ENCODE data around the gene URM1.
"Not testable (repeated sequence)": the region's sequence is repeated elsewhere in the genome, so short reads cannot be mapped to it uniquely, and the experiment has no call there.

URM1 gene

DNA sequence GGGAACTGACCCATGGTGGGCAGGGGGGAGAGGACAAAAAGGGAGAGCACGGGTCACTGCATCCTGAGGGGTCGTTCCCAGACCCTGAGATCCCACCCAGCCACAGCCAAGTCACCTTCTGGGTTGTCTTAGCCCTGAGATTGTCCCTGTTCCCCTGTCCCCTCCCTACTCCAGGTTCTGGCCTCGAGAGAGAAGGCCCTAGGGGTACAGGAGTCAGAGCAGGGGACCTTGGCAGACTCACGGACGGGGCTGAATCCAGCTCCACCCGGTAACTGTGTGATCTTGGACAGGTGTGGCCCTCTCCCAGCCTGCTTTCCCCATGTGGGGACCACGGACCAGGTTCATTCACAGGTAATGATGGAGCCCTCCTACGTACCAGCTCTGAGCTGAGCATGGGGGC, 38.3 kb downstream of the URM1 start:
- no peak for DNase-seq (ENCODE audit: low spot score)

- peak; percentile 50 for DNase-seq (ENCODE audit: low spot score)
These were observed 38.8 kb downstream of the URM1 start for GRCh38 chr9:128409978-128410377.

DNA sequence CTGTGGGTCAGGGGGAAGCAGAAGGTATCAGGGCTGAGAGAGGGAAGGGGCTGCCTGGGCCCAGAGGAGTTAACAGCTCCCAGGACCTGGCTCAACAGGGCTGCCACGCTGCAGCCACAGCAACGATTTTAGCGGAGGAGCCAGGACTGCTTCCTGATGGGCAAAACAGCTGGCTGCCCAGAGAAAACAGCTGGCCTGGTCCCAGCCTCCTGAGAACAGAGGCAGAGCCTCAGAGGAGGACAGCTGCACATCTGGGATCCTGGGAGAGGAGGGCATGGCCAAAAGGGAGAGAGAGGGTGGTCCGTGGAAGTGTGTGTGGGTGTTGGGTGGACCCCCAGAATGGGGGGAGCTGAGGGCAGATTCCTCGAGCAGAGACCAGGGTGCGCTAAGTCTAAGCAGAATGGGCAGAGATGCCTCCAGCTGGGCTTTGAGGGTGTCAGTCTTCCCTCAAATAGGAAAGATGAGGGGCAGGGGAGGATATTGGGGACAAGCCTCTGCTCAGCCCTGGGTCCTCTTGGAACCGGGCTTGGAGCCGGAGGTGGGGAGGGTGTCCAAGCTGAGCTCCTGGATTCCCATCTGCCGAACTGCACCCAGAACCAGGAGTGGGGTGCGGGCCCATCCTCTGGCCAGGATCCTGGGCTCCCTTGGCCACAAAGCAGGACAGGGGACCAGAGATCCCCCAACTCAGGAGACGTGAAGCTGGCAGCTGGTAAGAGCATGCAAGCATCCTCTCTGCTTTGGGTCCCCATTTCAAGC, 40.4 kb downstream of the URM1 start:
- no peak for DNase-seq (ENCODE audit: low spot score)

- DNase-seq (ENCODE audit: low spot score), result peak; percentile 80
These were observed 41.1 kb downstream of the URM1 start for GRCh38 chr9:128412120-128412790.

GRCh38 chr9:128413728-128414127, 42.6 kb downstream of the URM1 start:
- DNase-seq (ENCODE audit: low spot score), result not testable (repeated sequence)

DNA sequence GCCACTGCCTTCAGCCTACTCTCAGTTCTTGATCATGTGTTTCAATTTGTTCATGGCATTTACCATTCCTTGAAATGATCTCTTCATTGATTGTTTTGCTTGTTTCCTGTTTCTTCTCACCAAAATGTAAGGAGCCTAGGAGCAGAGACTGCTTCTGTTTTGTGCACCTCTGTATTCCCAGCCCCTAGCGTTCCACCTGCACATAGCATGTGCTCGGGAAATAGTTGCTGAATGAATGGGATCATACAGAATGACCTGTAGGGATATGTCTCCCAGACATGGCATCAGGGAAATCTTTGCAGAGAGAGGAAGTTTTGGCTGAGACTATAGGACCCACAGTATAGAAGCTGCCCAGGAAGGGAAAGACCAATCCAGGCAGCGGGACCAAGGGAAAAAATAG, 43.3 kb downstream of the URM1 start:
- DNase-seq (ENCODE audit: low spot score), result no peak

DNA sequence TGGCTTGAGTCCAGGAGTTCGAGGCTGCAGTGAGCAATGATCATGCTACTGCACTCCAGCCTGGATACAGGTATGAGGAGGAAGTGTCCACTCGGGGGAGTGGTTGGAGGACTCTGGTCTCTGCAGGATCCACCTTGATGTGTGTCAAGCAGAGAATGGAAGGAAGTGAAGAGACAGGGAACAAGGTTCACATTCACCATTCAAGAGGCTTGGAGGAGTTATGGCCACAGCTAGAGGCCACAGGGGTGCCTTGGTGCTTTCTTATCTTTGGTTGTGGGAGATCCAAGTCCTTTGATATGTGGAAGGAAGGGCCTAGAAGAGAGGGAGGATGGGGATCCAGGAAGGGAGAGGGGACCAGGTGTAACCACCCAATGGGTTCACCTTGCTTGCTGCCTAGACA, 44.1 kb downstream of the URM1 start:
- no peak for DNase-seq (ENCODE audit: low spot score)

DNA sequence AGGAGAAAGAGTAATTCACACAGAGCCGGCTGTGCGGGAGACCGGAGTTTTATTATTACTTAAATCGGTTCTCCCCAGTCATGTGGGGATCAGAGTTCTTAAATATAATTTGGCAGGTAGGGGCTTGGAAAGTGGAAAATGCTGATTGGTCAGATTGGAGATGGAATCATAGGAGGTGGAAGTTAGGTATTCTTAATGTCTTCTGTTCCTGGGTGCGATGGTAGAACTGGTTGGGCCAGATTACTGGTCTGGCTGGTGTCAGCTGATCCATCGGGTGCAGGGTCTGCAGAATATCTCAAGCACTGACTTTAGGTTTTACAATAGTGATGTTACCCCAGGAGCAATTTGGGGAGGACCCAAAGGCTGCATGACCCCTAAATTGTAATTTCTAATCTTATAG, 44.8 kb downstream of the URM1 start:
- DNase-seq (ENCODE audit: low spot score), result no peak

- no peak for DNase-seq (ENCODE audit: low spot score)
These were observed 45.4 kb downstream of the URM1 start for GRCh38 chr9:128416432-128417019.

- no peak for DNase-seq (ENCODE audit: low spot score)
These were observed 48.1 kb downstream of the URM1 start for GRCh38 chr9:128419061-128419925.

DNA sequence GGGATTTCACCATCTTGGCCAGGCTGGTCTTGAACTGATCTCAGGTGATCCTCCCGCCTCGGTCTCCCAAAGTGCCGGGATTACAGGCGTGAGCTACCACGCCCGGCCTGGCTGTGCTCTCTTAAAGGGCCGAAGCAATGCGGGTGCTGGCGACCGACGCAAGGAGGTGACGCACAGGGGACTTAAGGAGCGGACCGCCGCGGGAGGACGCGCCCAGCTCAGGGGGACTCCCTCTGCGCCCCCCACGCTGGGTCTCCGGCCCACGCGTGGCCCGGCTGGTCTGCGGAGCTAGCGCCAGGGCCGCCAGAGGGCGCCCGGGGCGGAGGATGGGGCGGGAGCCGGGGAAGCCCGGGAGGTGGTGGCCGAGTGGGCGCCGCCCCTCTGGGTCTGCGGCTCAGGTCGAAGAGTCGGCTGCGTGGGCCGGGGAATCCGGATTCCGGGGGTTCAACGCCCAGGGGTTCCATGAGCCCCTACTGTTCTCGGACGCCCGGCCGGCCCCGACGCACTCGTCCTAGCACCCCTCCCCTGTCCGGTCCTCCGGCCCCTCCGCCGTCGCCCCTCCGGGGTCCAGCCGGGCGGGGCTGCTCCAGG, 49.0 kb downstream of the URM1 start:
- peak; percentile 86 for DNase-seq (ENCODE audit: low spot score)

- DNase-seq (ENCODE audit: low spot score), result peak; percentile 90
These were observed 49.7 kb downstream of the URM1 start, which contains the start of gene CERCAM for GRCh38 chr9:128420651-128421481. Gene CERCAM (plus strand): TSS chr9:128420857. CDS start chr9:128420878, 21 bp downstream.

- DNase-seq (ENCODE audit: low spot score), result peak; percentile 29
These were observed 50.4 kb downstream of the URM1 start for GRCh38 chr9:128421482-128421996.

DNA sequence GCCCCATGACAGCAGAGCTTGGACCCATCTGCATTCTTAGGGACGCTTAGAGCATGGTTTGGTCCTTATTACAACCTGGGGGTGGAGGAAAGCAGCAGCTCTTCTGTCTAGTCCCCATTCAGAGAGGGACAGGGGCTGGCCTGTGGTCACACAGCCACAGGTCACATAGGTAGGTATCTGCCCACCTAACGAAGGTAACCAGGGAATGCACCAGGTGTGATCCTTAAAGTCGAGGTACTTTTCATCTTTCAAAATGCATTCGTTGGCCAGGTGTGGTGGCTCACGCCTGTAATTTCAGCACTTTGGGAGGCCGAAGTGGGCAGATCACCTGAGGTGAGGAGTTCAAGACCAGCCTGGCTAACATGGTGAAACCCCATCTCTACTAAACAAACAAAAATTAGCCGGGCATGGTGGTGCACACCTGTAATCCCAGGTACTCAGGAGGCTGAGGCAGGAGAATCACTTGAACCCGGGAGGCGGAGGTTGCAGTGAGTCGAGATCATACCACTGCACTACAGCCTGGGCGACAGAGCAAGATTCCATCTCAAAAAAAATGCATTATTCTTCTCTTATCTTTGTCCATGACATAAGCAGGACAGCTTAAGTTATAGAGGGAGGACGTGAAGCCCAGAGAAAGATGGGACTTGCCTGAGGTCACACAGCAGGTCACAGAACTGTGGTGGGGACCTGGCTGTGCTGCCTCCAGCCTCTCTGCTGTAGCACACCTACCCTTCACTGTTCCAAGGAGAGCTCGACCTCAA, 51.0 kb downstream of the URM1 start:
- DNase-seq (ENCODE audit: low spot score), result not testable (repeated sequence)

DNA sequence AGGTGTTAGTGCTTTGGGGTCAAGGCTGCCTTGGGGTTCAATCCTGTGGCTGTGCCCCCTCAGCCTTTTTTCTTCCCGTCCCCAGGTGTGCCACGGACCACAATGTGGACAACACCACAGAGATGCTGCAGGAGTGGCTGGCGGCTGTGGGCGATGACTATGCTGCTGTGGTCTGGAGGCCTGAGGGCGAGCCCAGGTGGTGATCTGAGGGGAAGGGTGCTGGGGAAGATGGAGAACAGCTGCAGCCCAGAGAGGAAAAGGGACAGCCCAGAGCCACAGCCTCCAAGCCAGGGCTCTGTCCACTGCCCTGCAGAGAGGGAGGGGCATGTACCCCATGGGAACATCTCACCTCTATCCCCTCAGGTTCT, 51.6 kb downstream of the URM1 start:
- no peak for DNase-seq (ENCODE audit: low spot score)

DNA sequence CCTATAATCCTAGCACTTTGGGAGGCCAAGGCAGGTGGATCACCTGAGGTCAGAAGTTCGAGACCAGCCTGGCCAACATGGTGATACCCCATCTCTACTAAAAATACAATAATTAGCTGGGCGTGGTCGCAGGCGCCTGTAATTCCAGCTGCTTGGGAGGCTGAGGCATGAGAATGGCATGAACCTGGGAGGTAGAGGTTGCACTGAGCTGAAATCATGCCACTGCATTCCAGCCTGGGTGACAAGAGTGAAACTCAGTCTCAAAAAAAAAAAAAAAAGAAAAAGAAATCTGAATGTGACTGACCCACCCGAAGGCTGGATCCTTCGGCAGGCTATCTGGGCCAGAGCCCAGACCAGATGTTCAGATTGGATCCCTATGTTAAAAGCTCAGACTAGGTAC, 52.2 kb downstream of the URM1 start:
- DNase-seq (ENCODE audit: low spot score), result not testable (repeated sequence)

DNA sequence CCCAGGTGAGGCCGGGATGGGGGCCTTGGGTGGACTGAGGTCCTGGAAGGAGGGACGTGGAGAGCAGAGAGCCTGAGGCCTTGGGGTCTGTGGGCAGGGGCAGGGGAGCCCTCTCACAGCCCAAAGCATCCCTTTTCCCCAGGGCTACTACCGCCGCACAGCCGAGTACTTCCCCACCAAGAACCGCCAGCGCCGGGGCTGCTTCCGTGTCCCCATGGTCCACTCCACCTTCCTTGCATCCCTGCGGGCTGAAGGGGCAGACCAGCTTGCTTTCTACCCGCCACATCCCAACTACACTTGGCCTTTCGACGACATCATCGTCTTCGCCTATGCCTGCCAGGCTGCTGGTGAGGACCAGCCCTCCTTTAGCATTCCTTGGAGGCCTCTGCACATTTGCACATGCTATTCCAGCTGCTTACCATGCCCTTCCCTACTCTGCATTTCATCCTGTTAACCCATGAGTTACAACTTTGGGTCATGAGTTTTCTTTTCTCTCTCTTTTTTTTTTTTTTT, 53.1 kb downstream of the URM1 start:
- no peak for DNase-seq (ENCODE audit: low spot score)

GRCh38 chr9:128428644-128429512, 57.7 kb downstream of the URM1 start:
- peak; percentile 31 for DNase-seq (ENCODE audit: low spot score)
